Measurements from ENCODE around the gene DYNLRB1. TPM values are rescaled to one million over a fixed set of nuclear protein-coding genes. Genes with fewer than 3 reads are reported as not detected.
A peak's percentile ranks its signal among the peaks of the same experiment; 100 is the strongest.

DYNLRB1 gene
- total RNA-seq, 1 experiment from 2014 or later, result 127 TPM

GRCh38 chr20:34559311-34560140 lies 43.3 kb downstream of the DYNLRB1 start:
- no peak for TF ChIP-seq CTCF (IDR thresholded peaks at IDR 0.05; ENCODE audit: unreplicated experiment)
- no peaks in the 10 kb centered on the region for H3K9me3 Mint-ChIP-seq (ENCODE audit: unreplicated experiment)
- intact Hi-C loops (cut with micrococcal nuclease), result no loop called here
- H3K36me3 Mint-ChIP-seq (ENCODE audit: insufficient read depth, unreplicated experiment), result peaks cover 7% of the 10 kb centered on the region
- no peak for DNase-seq (ENCODE audit: unreplicated experiment)
- BruUV-seq (replicated peaks), result TSS peak; percentile 51
- H3K27me3 Mint-ChIP-seq (ENCODE audit: insufficient read depth, unreplicated experiment), result no peaks in the 10 kb centered on the region
- CTCF ChIA-PET, result interaction anchor here (0.9 to 2.5 kb wide), 3 partner anchors 20 to 247 kb away, joined by 3 to 10 read pairs (median 3); no protein-coding TSS in a partner anchor
- peak overlapping the region; percentile 50 for H3K4me3 Mint-ChIP-seq (ENCODE audit: unreplicated experiment)
- H3K4me1 Mint-ChIP-seq (ENCODE audit: insufficient read depth, unreplicated experiment), result peaks cover 16% of the 10 kb centered on the region
- no peak overlapping the region for H3K27ac Mint-ChIP-seq (ENCODE audit: low read depth, unreplicated experiment)
- POLR2A ChIA-PET, result no interaction called here

GRCh38 chr20:34560141-34560523 lies 43.9 kb downstream of the DYNLRB1 start:
- H3K27me3 Mint-ChIP-seq (ENCODE audit: insufficient read depth, unreplicated experiment), result no peaks in the 10 kb centered on the region
- no peak overlapping the region for H3K27ac Mint-ChIP-seq (ENCODE audit: low read depth, unreplicated experiment)
- intact Hi-C loops (cut with micrococcal nuclease), result no loop called here
- H3K9me3 Mint-ChIP-seq (ENCODE audit: unreplicated experiment), result no peaks in the 10 kb centered on the region
- ChIA-PET POLR2A (no interaction called here), CTCF (no interaction called here)
- peak overlapping the region; percentile 40 for H3K4me3 Mint-ChIP-seq (ENCODE audit: unreplicated experiment)
- peaks cover 16% of the 10 kb centered on the region for H3K4me1 Mint-ChIP-seq (ENCODE audit: insufficient read depth, unreplicated experiment)
- TF ChIP-seq CTCF (IDR thresholded peaks at IDR 0.05; ENCODE audit: unreplicated experiment), result no peak
- no TSS peak for BruUV-seq (replicated peaks)
- no peak for DNase-seq (ENCODE audit: unreplicated experiment)
- H3K36me3 Mint-ChIP-seq (ENCODE audit: insufficient read depth, unreplicated experiment), result peaks cover 7% of the 10 kb centered on the region

GRCh38 chr20:34560614-34561013 lies 44.4 kb downstream of the DYNLRB1 start:
- ChIA-PET POLR2A (no interaction called here), CTCF (interaction anchor here (0.6 kb wide), 1 partner anchor 770 kb away, joined by 3 read pairs; no protein-coding TSS in a partner anchor)
- intact Hi-C loops (cut with micrococcal nuclease), result no loop called here
- no TSS peak for BruUV-seq (replicated peaks)
- H3K4me3 Mint-ChIP-seq (ENCODE audit: unreplicated experiment), result no peak overlapping the region
- DNase-seq (ENCODE audit: unreplicated experiment), result no peak
- H3K27ac Mint-ChIP-seq (ENCODE audit: low read depth, unreplicated experiment), result no peak overlapping the region
- TF ChIP-seq CTCF (IDR thresholded peaks at IDR 0.05; ENCODE audit: unreplicated experiment), result no peak
- peaks cover 7% of the 10 kb centered on the region for H3K36me3 Mint-ChIP-seq (ENCODE audit: insufficient read depth, unreplicated experiment)
- no peaks in the 10 kb centered on the region for H3K27me3 Mint-ChIP-seq (ENCODE audit: insufficient read depth, unreplicated experiment)
- peaks cover 16% of the 10 kb centered on the region for H3K4me1 Mint-ChIP-seq (ENCODE audit: insufficient read depth, unreplicated experiment)
- no peaks in the 10 kb centered on the region for H3K9me3 Mint-ChIP-seq (ENCODE audit: unreplicated experiment)

GRCh38 chr20:34561661-34562060 lies 45.4 kb downstream of the DYNLRB1 start:
- BruUV-seq (replicated peaks), result no TSS peak
- H3K36me3 Mint-ChIP-seq (ENCODE audit: insufficient read depth, unreplicated experiment), result peaks cover 7% of the 10 kb centered on the region
- H3K9me3 Mint-ChIP-seq (ENCODE audit: unreplicated experiment), result no peaks in the 10 kb centered on the region
- intact Hi-C loops (cut with micrococcal nuclease), result no loop called here
- DNase-seq (ENCODE audit: unreplicated experiment), result no peak
- no peaks in the 10 kb centered on the region for H3K27me3 Mint-ChIP-seq (ENCODE audit: insufficient read depth, unreplicated experiment)
- no peak overlapping the region for H3K4me3 Mint-ChIP-seq (ENCODE audit: unreplicated experiment)
- ChIA-PET CTCF (interaction anchor here (0.6 to 3.5 kb wide), 9 partner anchors 10 to 708 kb away, joined by 3 to 15 read pairs (median 4); no protein-coding TSS in a partner anchor), POLR2A (interaction anchor here (0.9 kb wide), 1 partner anchor 10 kb away, joined by 3 read pairs; no protein-coding TSS in a partner anchor)
- H3K27ac Mint-ChIP-seq (ENCODE audit: low read depth, unreplicated experiment), result no peak overlapping the region
- peaks cover 16% of the 10 kb centered on the region for H3K4me1 Mint-ChIP-seq (ENCODE audit: insufficient read depth, unreplicated experiment)
- no peak for TF ChIP-seq CTCF (IDR thresholded peaks at IDR 0.05; ENCODE audit: unreplicated experiment)
